Mesenchymal stem cell (in vitro differentiated cells and primary cell): ENCODE results near the gene CD74.

Experiments
- DNase-seq: peaks from one replicate; pipeline ENCODE4 v3.0.0-alpha.2; 2013
- H2AFZ ChIP-seq: one replicate; pipeline ENCODE4 v1.6.1; 2013; ENCODE audit warnings: low read depth, mild to moderate bottlenecking, control low read depth, inconsistent platforms, low read length, moderate library complexity
- H2AK5ac ChIP-seq: 2 replicates; pipeline ENCODE4 v1.6.1; 2013; ENCODE audit warnings: low read length, moderate library complexity, mild to moderate bottlenecking, inconsistent platforms; ENCODE audit not compliant: severe bottlenecking
- H2BK120ac ChIP-seq: one replicate; pipeline ENCODE4 v1.6.1; 2013; ENCODE audit warnings: low read depth, mild to moderate bottlenecking, inconsistent platforms, low read length, moderate library complexity
- H2BK12ac ChIP-seq, 2 experiments: one replicate each; pipeline ENCODE4 v1.6.1; 2013; ENCODE audit warnings: inconsistent platforms in 2 of 2, low read length in 2 of 2, mild to moderate bottlenecking in 2 of 2, moderate library complexity in 2 of 2, control low read depth in 1 of 2
- H2BK15ac ChIP-seq: one replicate; pipeline ENCODE4 v1.6.1; 2013; ENCODE audit warnings: mild to moderate bottlenecking, low read depth, inconsistent platforms; ENCODE audit not compliant: poor library complexity, severe bottlenecking
- H2BK5ac ChIP-seq: 2 replicates; pipeline ENCODE4 v1.6.1; 2013; ENCODE audit warnings: low read depth, mild to moderate bottlenecking, low read length, control low read depth, inconsistent platforms; ENCODE audit not compliant: poor library complexity, severe bottlenecking
- H3K14ac ChIP-seq, 2 experiments: one replicate each; pipeline ENCODE4 v1.6.1; 2013; ENCODE audit warnings: inconsistent platforms in 2 of 2, low read length in 2 of 2, control low read depth in 1 of 2, mild to moderate bottlenecking in 1 of 2, moderate library complexity in 1 of 2
- H3K18ac ChIP-seq, 2 experiments: one replicate each; pipeline ENCODE4 v1.6.1; 2013; ENCODE audit warnings: inconsistent platforms in 2 of 2, low read length in 2 of 2, control low read depth in 1 of 2, low read depth in 1 of 2, mild to moderate bottlenecking in 1 of 2
- H3K23ac ChIP-seq, 2 experiments: one replicate each; pipeline ENCODE4 v1.6.1; 2013; ENCODE audit warnings: inconsistent platforms in 2 of 2, low read length in 2 of 2, mild to moderate bottlenecking in 2 of 2, moderate library complexity in 2 of 2, control low read depth in 1 of 2
- H3K27ac ChIP-seq: 2 replicates; pipeline ENCODE4 v1.5.1; 2013; ENCODE audit warnings: mild to moderate bottlenecking, moderate library complexity, low read length, control low read depth, inconsistent platforms; ENCODE audit not compliant: poor library complexity, severe bottlenecking
- H3K27me3 ChIP-seq, 2 experiments: 2 replicates each; pipeline versions ENCODE4 v1.6.1 to v1.7.0; 2013; ENCODE audit warnings: low read length in 2 of 2, mild to moderate bottlenecking in 2 of 2, moderate library complexity in 2 of 2, control low read depth in 1 of 2, inconsistent platforms in 1 of 2; ENCODE audit not compliant: control insufficient read depth in 1 of 2, insufficient read depth in 1 of 2
- H3K36me3 ChIP-seq, 2 experiments: 2 replicates each; pipeline versions ENCODE4 v1.6.1 to v1.7.0; 2013; ENCODE audit warnings: low read length in 2 of 2, control low read depth in 1 of 2, inconsistent platforms in 1 of 2, low read depth in 1 of 2, mild to moderate bottlenecking in 1 of 2; ENCODE audit not compliant: insufficient read depth in 2 of 2, control insufficient read depth in 1 of 2
- H3K4ac ChIP-seq, 2 experiments: one replicate each; pipeline ENCODE4 v1.6.1; 2013; ENCODE audit warnings: inconsistent platforms in 2 of 2, low read length in 2 of 2, mild to moderate bottlenecking in 2 of 2, moderate library complexity in 2 of 2, control low read depth in 1 of 2, low read depth in 1 of 2
- H3K4me1 ChIP-seq: 2 replicates; pipeline ENCODE4 v1.6.1; 2013; ENCODE audit warnings: low read depth, low read length, control low read depth; ENCODE audit not compliant: control insufficient read depth, insufficient read depth
- H3K4me2 ChIP-seq: 2 replicates; pipeline ENCODE4 v1.6.1; 2013; ENCODE audit warnings: low read length, mild to moderate bottlenecking, inconsistent platforms; ENCODE audit not compliant: poor library complexity, severe bottlenecking
- H3K4me3 ChIP-seq, 2 experiments: 2 replicates each; pipeline versions ENCODE4 v1.5.1 to v1.7.0; 2013; ENCODE audit warnings: low read length in 2 of 2, mild to moderate bottlenecking in 2 of 2, control low read depth in 1 of 2, low read depth in 1 of 2; ENCODE audit not compliant: insufficient read depth in 1 of 2
- H3K79me1 ChIP-seq: replicated peaks from 2 replicates; pipeline ENCODE4 v1.6.1; 2013; ENCODE audit warnings: mild to moderate bottlenecking, control low read depth, low read length, inconsistent platforms; ENCODE audit not compliant: poor library complexity, severe bottlenecking
- H3K9ac ChIP-seq: 2 replicates; pipeline ENCODE4 v1.7.0; 2013; ENCODE audit warnings: mild to moderate bottlenecking, low read length, moderate library complexity
- H3K9me3 ChIP-seq: 2 replicates; pipeline ENCODE4 v1.7.0; 2013; ENCODE audit warnings: mild to moderate bottlenecking, low read length; ENCODE audit not compliant: control insufficient read depth
- H4K8ac ChIP-seq: one replicate; pipeline ENCODE4 v1.6.1; 2013; ENCODE audit warnings: inconsistent platforms, mild to moderate bottlenecking, low read length, moderate library complexity
- H4K91ac ChIP-seq: one replicate; pipeline ENCODE4 v1.6.1; 2013; ENCODE audit warnings: mild to moderate bottlenecking, low read length, inconsistent platforms
- WGBS: methylation state at CpG from one replicate; pipeline ENCODE4 v1.1.7; 2013; ENCODE audit warnings: mixed read lengths; 5-methylcytosine and 5-hydroxymethylcytosine counted together

The CD74 gene

DNA sequence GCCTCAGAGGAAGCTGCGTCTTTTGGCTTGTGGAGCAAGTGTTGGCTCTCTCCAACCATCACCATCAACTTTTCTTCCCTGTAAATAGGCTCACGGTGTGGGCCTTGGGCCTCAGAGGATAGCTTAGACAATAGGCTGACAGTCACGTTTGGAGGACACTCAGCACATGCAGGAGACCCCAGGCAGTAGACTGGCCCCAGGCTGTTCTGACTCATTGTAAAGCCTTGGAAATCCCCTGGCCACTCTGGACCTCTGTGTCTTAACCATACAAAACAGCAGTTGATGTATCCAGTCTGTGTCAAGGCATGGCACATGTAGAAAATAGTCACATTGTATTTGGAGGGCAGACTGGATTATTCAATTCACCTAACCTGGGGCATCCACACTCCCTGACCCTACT, 18.6 kb downstream of the CD74 start:
- Histone ChIP-seq H3K79me1 (peaks cover 12% of the 10 kb centered on the region), H2BK12ac (no peak overlapping the region), H3K23ac (no peak overlapping the region), H3K9me3 (no peaks in the 10 kb centered on the region), H3K14ac (no peak overlapping the region), H4K8ac (no peak overlapping the region), H3K4ac (no peak overlapping the region), H3K18ac (no peak overlapping the region), H2BK120ac (no peak overlapping the region), H3K4me1 (peaks cover 16% of the 10 kb centered on the region), H3K4me3 (no peak overlapping the region), H2AFZ (no peak overlapping the region), H3K36me3 (peaks cover 87 to 94% of the 10 kb centered on the region in 2 experiments), H2BK15ac (no peak overlapping the region), H2BK5ac (no peak overlapping the region), H3K4me2 (no peak overlapping the region), H3K27me3 (no peaks in the 10 kb centered on the region), H3K27ac (no peak overlapping the region), H3K9ac (no peak overlapping the region), H4K91ac (no peak overlapping the region), H2AK5ac (no peak overlapping the region)
- WGBS, result 75% methylated on average over 3 of the region's 3 CpGs
- DNase-seq, result peak; percentile 60

DNA sequence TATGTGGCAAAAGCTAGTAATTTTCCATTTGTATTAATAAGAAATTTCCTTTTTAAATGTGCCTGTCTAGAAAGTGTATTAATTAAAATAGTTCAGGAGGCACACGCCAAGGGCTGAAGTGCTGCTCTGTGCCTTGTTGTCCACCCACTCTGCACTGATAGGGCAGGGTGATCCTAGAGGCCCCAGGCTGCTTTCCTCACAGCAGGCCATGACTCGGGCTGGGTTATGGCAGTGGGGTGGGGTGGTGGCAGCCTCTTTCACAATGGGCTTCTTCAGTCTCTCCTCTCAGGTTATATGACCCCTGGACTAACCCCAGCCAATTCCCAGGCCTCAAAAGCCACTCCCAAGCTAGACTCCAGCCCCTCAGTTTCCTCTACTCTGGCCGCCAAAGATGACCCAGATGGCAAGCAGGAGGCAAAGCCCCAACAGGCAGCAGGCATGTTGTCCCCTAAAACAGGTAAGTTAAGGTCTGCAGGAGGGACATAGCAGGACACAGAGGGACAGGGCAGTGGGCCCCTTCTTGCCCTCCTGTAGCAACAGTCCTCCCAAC, 19.5 kb downstream of the CD74 start:
- WGBS, result 96% methylated on average over 3 of the region's 3 CpGs
- H2AK5ac ChIP-seq, result no peak overlapping the region

DNA sequence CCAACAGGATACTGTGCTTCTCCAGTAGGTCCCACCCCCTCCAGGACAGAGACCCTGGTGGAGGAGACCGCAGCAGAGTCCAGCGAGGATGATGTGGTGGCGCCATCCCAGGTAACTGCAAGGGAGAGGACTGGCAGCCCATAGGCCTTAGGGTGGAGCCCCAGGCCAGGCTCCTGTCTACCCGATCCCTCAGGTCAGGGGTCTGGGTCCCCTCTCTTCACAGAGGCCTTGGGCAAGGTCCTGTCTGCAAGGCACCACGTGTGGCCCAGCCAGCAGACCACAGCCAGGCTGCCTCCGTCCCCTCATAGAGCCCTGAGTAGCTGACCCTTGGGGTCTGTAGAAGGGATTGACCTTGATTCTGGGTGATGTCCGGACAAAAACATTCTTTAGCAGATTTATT, 20.0 kb downstream of the CD74 start:
- peaks cover 14% of the 10 kb centered on the region for H3K4me1 ChIP-seq
- H3K14ac ChIP-seq, result no peak overlapping the region
- no peaks in the 10 kb centered on the region for H3K27me3 ChIP-seq
- no peak overlapping the region for H2AK5ac ChIP-seq
- H3K4me2 ChIP-seq, result no peak overlapping the region
- H3K79me1 ChIP-seq, result peaks cover 12% of the 10 kb centered on the region
- H2BK120ac ChIP-seq, result no peak overlapping the region
- H4K8ac ChIP-seq, result no peak overlapping the region
- no peak overlapping the region for H2BK15ac ChIP-seq
- no peak overlapping the region for H3K18ac ChIP-seq
- no peaks in the 10 kb centered on the region for H3K9me3 ChIP-seq
- no peak overlapping the region for H3K9ac ChIP-seq
- no peak overlapping the region for H3K4me3 ChIP-seq
- H3K27ac ChIP-seq, result no peak overlapping the region
- no peak overlapping the region for H4K91ac ChIP-seq
- H2AFZ ChIP-seq, result no peak overlapping the region
- no peak overlapping the region for H2BK5ac ChIP-seq
- WGBS, result 94% methylated on average over 6 of the region's 7 CpGs
- no peak overlapping the region for H3K23ac ChIP-seq
- no peak for DNase-seq
- H3K4ac ChIP-seq, result no peak overlapping the region
- no peak overlapping the region for H2BK12ac ChIP-seq
- peaks cover 92 to 93% of the 10 kb centered on the region in 2 experiments for H3K36me3 ChIP-seq

More for the DNA sequence above, 19.5 kb downstream of the CD74 start:
- DNase-seq, result no peak
- Histone ChIP-seq H3K4me2 (no peak overlapping the region), H2BK5ac (no peak overlapping the region), H3K36me3 (peaks cover 89 to 90% of the 10 kb centered on the region in 2 experiments), H3K27me3 (no peaks in the 10 kb centered on the region), H3K23ac (no peak overlapping the region), H2BK15ac (no peak overlapping the region), H3K18ac (no peak overlapping the region), H3K4me1 (peaks cover 14% of the 10 kb centered on the region), H4K91ac (no peak overlapping the region), H3K79me1 (peaks cover 12% of the 10 kb centered on the region), H3K4ac (no peak overlapping the region), H3K9ac (no peak overlapping the region), H3K27ac (no peak overlapping the region), H3K4me3 (no peak overlapping the region), H2AFZ (no peak overlapping the region), H2BK12ac (no peak overlapping the region), H3K9me3 (no peaks in the 10 kb centered on the region), H4K8ac (no peak overlapping the region), H2BK120ac (no peak overlapping the region), H3K14ac (no peak overlapping the region)

DNA sequence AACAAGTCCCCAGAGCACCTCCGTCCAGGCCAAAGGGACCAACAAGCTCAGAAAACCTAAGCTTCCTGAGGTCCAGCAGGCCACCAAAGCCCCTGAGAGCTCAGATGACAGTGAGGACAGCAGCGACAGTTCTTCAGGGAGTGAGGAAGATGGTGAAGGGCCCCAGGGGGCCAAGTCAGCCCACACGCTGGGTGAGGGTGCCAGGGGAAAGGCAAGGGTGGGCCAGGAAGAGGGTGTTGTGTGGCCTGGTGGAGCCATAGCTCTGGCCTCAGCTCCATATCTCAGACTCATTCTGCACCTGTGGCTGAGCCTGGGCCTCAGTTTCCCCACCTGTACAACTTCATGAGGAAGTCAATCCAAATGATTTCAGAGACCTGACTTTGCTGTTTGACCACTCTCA, 20.7 kb downstream of the CD74 start:
- 97% methylated on average over 3 of the region's 3 CpGs for WGBS
- H3K4me2 ChIP-seq, result no peak overlapping the region

More for the DNA sequence above, 20.7 kb downstream of the CD74 start:
- no peak for DNase-seq
- Histone ChIP-seq H2AK5ac (no peak overlapping the region), H3K4me3 (no peak overlapping the region), H3K36me3 (peaks cover 89 to 93% of the 10 kb centered on the region in 2 experiments), H3K27ac (no peak overlapping the region), H3K23ac (no peak overlapping the region), H2BK5ac (no peak overlapping the region), H2AFZ (no peak overlapping the region), H3K9me3 (no peaks in the 10 kb centered on the region), H3K4me1 (peaks cover 14% of the 10 kb centered on the region), H3K9ac (no peak overlapping the region), H3K4ac (no peak overlapping the region), H2BK15ac (no peak overlapping the region), H4K91ac (no peak overlapping the region), H3K27me3 (no peaks in the 10 kb centered on the region), H3K14ac (no peak overlapping the region), H4K8ac (no peak overlapping the region), H3K18ac (no peak overlapping the region), H3K79me1 (peaks cover 12% of the 10 kb centered on the region), H2BK120ac (no peak overlapping the region), H2BK12ac (no peak overlapping the region)
